GM19455 (cell line): ENCODE data around the gene RAB13.
A peak's percentile ranks its signal among the peaks of the same experiment; 100 is the strongest.

Experiments
- ATAC-seq: cut with Tn5 transposase; IDR thresholded peaks from one replicate; pipeline ENCODE4 v1.9.1; 2021; ENCODE audit not compliant: unreplicated experiment

RAB13 gene

DNA sequence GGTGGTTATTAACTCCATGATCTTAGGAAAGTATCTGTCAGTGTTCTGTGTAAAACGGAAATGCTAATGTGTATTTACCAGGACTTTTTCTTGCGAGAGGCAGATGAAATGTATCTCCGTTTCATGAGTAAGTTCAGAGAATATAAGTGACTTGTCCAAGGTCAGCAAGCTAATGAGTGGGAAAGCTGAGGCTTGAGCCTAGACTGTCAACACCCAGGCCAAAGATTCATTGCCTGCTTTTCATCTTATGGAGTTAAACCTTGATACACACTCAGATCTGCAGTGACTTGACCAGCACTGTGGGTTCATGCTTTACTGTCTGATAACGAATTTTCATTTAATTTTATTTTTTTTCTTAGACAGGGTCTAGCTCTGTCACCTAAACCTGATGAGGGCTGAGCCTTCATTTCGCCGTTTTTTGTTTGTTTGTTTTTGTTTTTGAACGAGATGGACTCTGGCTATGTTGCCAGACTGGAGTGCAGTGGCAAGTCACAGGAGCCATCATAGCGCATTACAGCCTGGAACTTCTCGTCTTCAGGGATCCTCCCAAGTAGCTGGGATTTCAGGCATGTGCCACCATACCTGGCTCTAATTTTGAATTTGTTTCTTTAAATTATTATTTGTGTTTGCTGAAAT is 7.7 kb downstream of the RAB13 start:
- no peak for ATAC-seq

DNA sequence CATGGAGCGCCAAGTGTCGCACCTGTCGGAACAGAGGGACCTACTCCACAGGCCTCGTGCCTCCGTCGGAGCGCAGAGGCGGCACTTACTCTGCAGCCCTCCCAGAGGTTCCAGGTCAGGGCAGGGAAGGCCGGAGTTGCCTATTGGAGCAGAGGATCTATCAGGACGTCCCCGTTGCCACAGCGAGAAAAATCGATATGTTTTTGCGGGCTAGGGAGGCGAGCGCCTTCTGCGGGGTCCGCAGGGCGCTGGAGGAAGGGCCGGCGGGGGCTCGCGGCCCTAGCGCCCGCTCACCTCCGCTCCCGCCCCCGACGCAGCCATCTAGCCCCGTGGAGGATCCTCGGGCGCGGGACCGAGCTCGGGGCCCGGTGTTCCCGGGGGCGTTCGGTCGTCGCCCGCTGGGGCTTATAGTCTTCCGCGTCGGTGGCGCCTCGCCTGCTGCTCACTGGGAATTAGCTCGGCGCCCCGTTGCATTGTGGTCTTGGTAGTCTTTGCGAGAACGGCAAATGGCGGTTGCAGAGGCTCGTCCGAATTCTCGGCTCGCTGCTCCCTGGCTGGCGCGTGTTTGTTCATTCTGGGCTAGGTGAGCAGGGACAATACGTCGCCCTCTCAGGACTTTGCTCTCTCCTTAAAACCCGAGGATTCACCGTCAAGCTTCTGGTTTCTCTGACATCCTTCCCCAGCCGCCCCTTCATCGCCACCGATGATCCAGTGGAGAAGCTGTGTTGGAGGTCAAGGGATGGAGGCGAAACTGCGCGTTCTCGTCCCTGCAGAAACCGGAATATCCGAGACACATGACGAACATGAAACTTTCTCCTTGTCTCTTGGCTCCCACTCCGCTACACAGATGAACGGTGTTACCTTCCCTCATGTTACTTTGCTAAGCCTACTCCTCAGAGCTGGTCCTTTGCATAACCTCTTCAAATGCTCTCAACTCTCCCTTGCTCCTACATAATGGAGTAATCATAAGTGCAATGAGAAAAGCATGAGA is 8.6 kb downstream of the RAB13 start, which contains the start of gene JTB:
TSS of gene JTB (minus strand) at position 425 of the 991 bp plus-strand sequence. CDS start at position 3, 422 bp downstream.
- peak; percentile 80 for ATAC-seq

DNA sequence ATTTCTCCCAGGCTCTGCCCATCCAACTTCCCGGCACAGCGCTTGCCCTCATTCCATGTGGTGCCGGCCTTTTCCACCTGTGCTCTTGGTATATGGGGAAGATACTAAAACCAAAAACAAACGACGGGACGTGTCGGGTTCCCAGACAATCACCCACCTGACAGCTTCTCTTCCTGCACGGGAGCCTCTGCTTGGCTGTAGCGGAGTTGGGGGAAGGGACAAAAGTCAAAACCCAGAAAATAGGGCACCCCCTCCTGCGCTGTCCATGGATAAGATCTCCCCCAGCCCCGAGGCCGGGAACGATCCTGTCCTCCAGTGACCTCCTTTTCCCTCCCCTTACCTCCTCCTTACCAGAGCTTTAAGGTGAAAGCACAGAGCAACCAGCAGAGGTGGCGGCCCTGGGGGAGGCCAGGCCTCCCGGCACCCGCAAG is 9.3 kb downstream of the RAB13 start:
- ATAC-seq, result no peak

DNA sequence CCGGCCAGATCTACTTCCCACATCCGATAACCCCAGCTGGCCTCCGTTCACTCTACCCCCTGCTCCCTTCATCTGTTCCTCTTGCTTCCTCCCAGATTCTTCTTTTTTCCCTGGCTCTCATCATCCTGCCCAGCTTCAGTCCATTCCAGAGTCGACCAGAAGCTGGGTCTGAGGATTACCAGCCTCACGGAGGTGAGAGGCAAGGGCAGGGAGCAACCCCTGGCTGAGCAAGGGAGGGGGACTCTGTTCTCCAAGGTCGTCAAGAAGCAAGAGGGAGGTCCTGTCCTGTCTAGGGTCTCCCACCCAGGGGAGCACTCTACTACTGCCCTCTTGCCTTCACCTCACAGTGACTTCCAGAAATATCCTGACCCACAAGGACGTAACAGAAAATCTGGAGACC is 12.6 kb downstream of the RAB13 start:
- no peak for ATAC-seq

DNA sequence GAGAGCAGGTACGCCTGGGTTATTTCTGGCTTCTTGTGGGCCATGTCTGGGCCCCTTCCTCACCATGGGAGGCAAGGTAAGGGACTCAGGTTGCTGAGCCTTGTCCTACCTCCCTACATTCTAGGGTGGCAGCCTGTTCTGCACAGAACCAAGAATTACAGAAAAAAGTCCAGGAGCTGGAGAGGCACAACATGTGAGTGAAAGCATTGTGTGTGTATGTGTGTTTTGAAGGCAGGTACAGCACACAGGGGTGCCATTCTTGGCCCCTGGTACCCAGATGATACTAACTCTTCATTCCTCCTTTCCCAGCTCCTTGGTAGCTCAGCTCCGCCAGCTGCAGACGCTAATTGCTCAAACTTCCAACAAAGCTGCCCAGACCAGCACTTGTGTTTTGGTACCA is 13.1 kb downstream of the RAB13 start:
- no peak for ATAC-seq

DNA sequence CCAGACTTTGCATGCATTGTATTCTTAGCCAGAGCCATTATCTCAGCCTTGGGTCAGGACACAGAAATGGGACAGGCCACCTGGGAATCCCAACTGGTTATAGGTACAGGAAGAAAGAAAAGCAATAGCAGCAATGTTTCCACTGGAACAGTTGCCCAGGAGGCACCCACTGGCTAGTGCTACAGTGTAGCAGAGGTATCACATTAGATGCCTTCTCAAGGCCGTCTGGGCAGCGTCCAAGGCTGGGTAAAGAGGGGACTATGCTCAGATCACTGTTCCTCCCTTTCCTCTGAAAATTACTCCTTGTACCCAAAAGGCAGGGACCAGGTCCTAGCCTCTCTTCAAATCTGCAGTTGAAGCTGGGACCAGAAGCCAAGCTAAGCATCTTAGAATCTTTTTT is 15.8 kb downstream of the RAB13 start:
- no peak for ATAC-seq

DNA sequence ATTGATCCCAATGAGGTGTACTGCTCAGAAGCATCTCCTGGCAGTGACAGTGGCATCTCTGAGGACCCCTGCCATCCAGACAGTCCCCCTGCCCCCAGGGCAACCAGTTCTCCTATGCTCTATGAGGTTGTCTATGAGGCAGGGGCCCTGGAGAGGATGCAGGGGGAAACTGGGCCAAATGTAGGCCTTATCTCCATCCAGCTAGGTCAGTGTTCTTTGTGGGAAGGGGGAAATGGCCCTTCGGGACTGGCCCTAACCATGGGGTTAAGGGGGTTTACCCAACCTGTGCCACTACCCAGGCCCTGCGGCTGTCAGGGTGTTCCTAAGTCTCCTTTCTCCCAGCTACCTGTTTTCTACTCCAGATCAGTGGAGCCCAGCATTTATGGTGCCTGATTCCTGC is 17.2 kb downstream of the RAB13 start:
- no peak for ATAC-seq

DNA sequence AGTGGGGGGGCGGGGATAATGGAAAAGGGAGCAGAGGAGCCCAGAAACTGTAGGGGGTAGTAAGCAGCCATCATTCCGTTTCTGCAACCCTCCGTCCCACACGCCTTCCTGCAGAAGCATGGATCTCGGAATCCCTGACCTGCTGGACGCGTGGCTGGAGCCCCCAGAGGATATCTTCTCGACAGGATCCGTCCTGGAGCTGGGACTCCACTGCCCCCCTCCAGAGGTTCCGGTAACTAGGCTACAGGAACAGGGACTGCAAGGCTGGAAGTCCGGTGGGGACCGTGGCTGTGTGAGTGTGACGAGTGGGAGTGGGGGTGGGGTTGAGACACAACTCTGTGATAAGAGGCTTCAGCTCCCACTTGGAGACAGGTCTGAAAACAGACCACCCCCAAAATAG is 17.7 kb downstream of the RAB13 start:
- ATAC-seq, result no peak

DNA sequence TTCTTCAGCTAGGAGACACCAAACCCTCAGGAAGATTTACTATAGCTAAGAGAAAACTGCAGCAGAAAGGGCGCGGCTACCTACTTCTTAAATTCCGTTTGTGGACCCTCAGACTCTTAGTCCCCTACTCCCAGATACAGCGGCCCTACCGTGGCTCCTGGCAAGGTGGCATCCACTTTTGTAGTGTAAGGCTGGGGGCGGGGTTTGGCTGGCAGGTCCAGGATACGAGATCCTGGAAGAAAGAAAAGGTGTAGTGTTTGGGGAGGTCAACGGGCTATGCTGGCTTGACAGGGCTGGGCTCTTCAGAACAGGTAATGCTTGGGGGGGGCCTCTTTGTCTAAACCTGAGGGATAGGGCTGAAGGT is 18.2 kb downstream of the RAB13 start:
- ATAC-seq, result no peak

DNA sequence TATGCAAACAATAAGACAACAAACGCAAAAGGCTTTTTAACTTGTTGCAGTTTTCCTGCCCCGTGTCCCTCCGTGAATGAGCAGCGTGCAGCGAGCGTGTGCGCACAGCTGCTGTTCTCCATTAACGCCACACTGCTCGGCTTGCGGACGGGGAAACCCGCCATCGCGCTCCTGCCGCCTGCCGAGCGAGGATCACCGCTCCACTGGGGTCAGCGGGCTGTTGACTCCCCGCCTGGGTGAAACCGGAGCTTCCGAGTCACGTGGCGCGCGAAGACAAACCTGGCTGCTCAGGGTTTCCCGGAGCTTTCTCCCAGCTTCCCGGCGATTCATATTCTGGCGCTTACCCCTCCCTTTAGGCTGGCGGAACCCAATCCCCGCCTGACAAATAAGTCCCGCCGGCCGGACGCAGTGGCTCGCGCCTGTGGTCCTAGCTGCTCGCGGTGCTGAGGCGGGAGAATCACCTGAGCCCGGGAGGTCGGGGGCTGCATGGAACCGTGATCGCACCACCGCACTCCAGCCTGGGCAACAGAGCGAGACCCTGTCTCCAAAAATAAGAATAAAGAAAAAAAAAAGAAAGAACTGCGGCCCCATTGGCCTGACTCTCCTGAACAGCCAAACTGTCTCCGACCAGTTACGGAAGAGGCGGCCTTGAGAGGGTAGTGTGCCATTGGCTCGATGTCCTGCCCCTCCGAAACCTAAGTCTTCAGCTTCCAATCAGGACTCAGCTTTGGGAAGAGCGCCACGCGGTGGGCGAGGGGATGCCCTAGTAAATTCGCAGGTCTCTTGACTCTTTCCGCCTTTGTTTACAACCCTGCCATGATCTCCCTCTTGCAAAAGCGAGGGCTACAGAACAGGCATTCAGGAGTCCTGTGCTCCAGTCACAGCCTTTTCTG is 18.8 kb downstream of the RAB13 start, which contains the start of gene CREB3L4:
TSS of gene CREB3L4 (plus strand) at position 796 of the 893 bp plus-strand sequence. CDS start 624 bp downstream, outside the sequence.
- peak; percentile 73 for ATAC-seq

DNA sequence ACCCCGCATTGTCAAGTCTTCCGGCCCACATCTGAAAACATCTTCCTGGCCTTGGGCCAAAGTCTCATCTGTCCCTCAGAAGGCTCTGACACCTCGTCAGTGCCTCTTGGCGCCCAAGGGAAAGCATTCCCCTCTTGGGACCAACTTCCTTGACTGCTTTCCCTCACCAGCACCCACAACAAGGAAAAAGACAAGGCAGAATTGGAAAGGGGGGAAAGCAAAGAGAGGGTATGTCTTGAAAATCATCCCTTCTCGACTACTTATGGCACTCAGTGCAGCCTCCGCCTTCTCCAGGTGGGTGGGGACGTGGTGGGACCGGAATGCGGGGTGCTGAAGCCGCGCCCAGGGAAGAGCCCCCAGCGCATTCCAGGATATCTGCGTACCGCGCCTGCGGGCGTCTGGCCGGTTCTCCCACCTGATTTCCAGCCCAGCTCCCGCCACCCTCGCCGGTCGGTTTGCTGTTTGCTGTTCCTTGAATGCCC is 22.2 kb downstream of the RAB13 start:
- ATAC-seq, result no peak

DNA sequence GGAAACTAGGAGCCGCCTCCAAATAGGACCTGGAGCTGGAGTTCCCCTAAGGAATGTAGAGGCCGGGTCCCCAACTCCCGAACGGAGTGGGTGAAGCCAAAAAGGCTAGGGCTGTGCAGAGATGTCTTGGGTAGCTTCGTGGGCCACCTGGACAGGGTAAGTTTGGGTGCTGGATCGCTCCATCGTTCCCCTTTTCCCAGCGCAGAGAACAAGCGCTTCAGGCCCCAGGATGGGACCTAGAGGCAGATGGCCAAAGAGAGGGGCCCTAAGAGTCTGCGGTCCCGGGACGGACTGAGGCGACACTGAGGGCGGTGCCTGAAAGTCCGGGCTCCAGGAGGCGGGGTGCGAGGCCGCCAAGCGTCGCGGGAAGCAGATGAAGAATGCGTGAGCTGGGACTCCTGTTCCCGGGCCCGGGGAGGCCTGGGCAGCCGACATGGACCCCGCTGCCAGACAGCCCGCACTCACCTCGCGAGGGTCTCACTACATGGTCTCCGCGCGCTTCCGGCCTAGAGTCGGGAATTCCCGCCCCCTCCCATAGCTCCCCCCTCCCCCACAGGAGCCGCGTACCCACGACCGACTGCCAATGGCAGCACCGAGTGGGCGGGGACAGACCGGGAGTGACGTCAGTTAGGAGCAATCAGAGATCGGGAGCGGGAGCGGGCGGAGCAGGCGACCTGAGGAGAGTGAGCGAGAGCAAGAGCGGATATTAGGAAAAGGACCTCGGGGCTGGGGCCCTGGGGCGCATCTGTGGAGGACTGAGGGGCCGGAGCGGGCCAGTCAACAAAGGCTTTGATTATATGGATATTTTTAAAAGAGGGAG is 22.9 kb downstream of the RAB13 start, which contains the start of gene SLC39A1:
TSS of gene SLC39A1 (minus strand) at position 508 of the 820 bp plus-strand sequence. CDS start 822 bp downstream, outside the sequence.
- peak; percentile 46 for ATAC-seq

DNA sequence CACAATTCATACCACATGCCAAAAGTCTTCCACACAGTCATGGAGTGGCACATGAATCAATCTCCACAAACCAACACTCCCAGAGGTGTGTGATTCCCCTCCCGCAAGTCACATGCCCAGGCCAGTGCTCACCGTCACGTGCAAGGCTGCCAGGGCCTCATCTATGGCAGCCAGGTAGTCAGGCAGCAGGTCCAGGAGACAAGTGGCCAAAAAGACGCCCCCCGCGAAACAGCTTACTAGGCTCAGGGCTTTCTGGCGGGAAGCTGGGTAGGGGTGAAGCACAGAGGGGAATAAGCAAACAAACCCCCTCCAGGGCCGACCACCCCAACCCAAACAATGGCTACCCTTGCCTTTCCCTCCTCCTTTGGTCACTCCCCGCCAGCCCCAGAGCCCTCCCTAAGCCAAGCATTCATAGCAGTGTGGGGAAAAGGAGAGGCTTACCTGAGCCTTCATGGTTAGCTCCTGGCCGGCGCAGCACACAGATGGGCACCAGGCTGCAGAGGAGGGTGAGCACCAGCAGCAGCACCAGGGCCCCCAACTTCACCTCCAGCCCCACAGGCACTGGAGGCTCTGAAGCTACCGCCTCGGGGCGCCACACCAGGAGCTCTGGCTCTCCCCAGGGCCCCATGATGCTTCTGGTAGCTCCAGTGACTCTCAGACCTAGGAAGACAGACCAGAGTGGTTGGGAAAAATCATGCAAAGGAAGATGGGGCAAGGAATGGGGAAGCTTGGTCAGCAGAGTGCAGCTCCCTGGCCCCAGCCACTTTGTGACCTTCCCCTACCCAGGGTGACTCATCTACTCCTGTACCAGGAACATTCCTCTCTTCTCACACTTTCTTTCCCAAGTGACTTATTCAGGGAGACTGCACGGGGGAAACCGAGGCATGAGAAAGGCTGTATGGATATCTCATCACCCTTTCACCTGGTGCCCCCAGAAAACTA is 23.8 kb downstream of the RAB13 start:
- ATAC-seq, result no peak

DNA sequence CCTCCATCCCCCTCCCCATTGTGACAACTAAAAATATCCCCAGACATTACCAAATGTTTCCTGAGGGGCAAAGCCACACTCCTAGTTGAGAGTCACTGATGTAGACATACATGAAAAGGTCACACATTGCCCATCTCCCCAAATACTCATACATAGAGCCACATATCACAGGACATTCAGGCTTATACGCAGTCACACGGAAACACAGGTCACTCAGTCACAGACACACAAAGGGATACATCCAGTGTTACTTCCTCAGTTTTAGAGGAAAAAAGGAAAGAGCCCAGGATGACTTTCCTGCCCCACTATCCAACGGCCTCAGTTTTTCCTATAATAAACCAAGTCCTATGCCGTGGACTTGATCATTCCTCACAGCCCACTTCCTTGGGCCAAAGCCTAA is 24.7 kb downstream of the RAB13 start:
- no peak for ATAC-seq

DNA sequence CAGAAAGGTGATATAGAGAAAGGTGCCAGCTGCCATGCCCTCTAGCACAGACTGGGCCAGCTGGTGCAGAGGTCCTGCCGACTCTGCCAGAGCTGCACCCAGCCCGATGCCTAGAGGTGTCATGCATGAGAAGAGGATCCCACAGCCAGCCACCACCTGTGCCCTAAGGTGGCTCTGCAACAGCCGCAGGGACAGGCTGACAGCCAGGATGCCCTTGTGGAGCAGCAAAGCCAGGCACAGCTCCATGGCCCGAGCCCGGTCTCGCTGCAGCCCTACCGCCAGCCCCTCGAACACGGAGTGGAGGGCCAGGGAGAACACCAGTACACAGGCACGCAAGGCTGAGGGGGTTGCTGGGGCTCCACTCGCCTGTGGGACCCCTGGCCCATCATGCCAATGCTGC is 25.9 kb downstream of the RAB13 start:
- no peak for ATAC-seq

DNA sequence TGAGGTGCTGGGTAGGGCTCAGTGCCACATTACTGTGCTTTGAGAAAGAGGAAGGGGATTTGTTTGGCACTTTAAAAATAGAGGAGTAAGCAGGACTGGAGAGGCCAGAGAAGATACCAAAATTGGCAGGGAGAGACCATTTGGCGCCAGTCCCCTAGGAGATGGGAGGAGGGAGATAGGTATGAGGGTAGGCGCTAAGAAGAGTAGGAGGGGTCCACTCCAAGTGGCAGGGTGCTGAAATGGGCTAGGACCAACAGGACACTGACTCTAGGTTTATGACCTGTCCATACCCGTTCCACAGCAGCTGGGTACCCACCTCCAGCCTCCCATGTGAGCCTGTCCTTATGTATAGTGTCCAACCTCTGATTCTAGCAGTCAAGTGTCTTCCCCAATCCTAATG is 26.7 kb downstream of the RAB13 start:
- ATAC-seq, result no peak

DNA sequence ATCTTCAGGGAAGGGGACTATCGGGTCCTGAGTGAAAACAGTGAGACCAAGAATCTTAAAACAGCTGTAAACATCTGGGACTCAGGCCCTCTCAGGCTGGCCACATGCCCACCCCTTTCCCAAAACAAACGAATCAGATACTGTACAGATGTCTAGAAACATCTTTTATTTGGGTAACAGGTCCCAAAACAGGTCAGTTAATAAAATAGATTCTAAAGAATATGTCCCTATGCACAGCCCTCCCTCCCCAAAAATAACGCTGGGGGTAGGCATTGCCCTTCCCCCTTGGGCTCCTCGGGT is 27.2 kb downstream of the RAB13 start:
- ATAC-seq, result no peak

DNA sequence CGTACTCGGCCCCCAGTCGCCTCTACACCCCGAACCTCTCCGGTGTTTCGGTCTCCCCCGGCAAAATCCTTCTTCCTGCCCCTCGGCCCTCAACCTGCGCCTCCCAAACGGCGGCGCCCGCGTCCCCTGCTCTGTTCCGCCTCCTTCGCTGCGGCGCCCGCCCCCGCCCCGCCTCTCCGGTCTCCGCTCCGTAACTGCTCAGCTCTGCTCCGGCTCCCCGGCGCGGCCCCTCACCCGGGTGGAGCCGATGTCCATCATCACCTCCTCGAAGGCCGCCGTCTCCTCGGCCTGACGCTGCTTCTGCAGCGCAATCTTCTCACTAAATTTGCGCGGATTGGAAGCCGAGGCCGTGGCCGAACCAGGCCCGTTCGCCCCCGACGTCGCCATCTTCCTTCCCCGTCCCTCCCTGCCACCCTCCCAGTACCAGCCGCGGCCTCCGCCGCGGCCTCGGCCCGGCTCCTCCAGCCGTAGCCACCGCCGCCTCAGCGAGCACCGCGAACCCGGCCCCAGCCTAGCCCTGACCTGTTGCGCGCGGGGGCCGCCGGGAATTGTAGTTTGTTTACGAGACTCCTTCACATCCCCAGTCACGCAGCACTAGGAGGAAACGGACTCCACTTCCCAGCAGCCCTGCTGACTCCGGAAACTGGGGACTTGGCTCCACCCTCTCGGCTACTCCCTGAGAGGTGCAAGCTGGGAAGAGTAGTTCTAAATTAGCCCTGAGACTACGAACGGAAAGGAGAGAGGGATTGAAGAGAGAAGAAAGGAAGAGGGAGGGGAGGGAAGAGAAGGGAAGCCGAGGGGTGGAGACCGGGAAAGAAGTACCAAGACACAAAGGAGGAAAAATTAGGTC is 27.8 kb downstream of the RAB13 start, which contains the start of gene CRTC2:
TSS of gene CRTC2 (minus strand) at position 502 of the 850 bp plus-strand sequence. CDS start at position 387, 115 bp downstream.
- ATAC-seq, result peak; percentile 69
